Epidermal melanocyte (primary cell): ENCODE data around the gene HLA-DOA.

Experiments
- DNase-seq: peaks from one replicate; pipeline ENCODE4 v3.0.0; 2011; ENCODE audit warnings: low spot score; ENCODE audit not compliant: insufficient read length

HLA-DOA gene

GRCh38 chr6:32967151-32968091 lies 42.0 kb downstream of the HLA-DOA start:
- no peak for DNase-seq

- no peak for DNase-seq
These were observed 44.6 kb downstream of the HLA-DOA start for GRCh38 chr6:32964776-32965175.

DNA sequence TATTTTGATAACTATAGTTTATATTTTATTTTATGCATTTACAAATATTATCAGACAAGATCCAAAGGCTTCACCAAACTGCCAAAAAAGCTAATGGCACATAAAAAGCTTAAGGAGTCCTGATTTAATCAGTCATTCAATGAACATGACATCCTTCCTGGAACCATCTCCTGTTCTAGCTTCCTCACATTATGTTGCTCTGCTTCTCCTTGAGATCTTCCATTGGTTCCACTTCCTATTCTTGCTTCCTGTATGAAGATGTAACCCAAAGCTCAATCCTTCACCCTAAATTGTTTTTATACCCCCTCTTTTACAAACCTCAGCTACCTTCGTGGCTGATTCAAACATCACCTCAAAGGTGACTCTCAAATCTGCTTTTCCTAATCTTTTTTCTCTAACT lies 45.5 kb downstream of the HLA-DOA start:
- DNase-seq = no peak

- DNase-seq = no peak
These were observed 47.1 kb downstream of the HLA-DOA start for GRCh38 chr6:32962213-32962826.

GRCh38 chr6:32960563-32960962 lies 48.8 kb downstream of the HLA-DOA start:
- DNase-seq = no peak

GRCh38 chr6:32956176-32956575 lies 53.2 kb downstream of the HLA-DOA start:
- DNase-seq = no peak

DNA sequence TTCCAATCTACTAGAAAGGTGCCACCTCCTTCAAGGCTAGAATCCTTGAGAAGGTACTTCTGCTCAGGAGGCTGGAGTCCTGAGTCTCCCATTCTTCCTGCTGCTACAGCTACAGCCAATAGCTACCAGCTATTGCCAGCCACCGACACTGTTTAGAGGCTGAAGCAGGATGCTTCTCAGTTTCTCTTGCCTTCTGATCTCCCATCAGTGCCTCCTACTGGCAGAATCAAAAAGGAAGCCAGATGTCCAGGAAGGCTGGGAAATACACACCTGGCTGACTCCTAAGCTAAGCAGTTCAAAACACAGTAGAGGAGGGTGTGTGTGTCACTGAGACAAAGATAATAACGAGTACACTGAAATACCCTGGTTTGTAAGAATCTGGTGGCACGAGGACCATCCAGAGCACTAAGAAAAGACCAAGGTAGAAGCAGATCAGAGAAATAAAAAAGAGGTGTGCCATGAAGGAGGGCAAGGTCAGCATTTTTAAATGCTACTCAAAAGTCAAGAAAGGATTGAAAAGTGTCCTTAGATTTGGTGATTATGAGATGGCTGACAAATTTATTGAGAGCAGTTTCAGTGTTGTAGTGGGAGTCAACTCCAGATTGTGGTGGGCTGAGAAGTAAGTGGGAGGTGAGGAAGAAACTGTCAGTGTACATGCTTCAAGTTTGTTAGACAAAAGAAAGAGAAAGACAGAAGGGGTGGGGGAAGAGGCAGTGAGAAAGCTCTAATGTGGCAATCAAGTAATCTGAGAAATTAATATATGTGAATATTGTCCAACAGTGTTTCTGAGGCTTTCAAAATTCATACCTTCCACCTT lies 54.2 kb downstream of the HLA-DOA start:
- no peak for DNase-seq

DNA sequence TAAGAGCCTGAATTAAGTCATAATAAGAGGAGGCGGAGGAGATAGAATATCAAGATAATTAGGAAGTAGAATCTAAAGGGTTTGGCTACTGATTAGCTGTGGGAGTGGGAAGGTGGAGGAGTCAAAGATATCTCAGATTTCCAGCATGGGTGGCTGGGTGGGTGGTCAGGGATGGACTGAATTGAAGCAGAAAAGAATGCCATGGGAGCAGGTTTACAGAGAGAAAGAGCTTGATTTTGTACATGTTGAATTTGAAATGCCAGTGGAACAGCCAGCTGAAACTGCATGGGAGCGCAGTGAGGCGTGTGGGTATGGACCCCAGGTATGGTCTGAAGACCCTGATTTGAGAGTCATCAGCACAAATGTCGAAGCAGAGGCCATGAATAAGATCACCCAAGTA lies 55.1 kb downstream of the HLA-DOA start:
- no peak for DNase-seq
